Activated CD4-positive, alpha-beta T cell treated with anti-CD3 and anti-CD28 coated beads, Interleukin-2, amount 10 ng/mL, durations not matched to agents 24 days and 14 days (primary cell): ENCODE results near the gene SKAP1. TPM values are rescaled to one million over a fixed set of nuclear protein-coding genes. Genes with fewer than 3 reads are reported as not detected.

Experiments
- DNase-seq: peaks from one replicate; pipeline ENCODE4 v3.0.0; 2022
- H3K27ac Mint-ChIP-seq: one replicate; pipeline ENCODE4 v1.8.0; 2022; ENCODE audit warnings: mild to moderate bottlenecking, mixed read lengths
- H3K27me3 Mint-ChIP-seq: one replicate; pipeline ENCODE4 v1.8.0; 2022; ENCODE audit warnings: mixed read lengths
- H3K36me3 Mint-ChIP-seq: one replicate; pipeline ENCODE4 v1.8.0; 2022; ENCODE audit warnings: low read depth, mild to moderate bottlenecking, mixed read lengths
- H3K4me1 Mint-ChIP-seq: one replicate; pipeline ENCODE4 v1.8.0; 2021; ENCODE audit warnings: mixed read lengths
- H3K4me3 Mint-ChIP-seq: one replicate; pipeline ENCODE4 v1.8.0; 2022; ENCODE audit warnings: mild to moderate bottlenecking, moderate library complexity, mixed read lengths
- H3K9me3 Mint-ChIP-seq: one replicate; pipeline ENCODE4 v1.8.0; 2021; ENCODE audit warnings: mixed read lengths
- intact Hi-C: fragments of 100-400 bp; cut with micrococcal nuclease; formaldehyde crosslinking; loops from one replicate; pipeline ENCODE4 v1.15.1; 2023
- total RNA-seq: library from RNA; stranded (reverse); gene quantifications from 2 replicates; pipeline ENCODE4 v1.2.3, GENCODE V29; 2022

Gene SKAP1
- 59.3 and 63.1 TPM in 2 replicates for total RNA-seq

- intact Hi-C loops, result loop anchor here (1.0 to 5.0 kb wide), 5 partner anchors 8 to 112 kb away; no protein-coding TSS in a partner anchor
- Mint-ChIP-seq H3K27ac (peak within 1 kb of the TSS; percentile 99), H3K9me3 (no peaks in the 10 kb centered on the region), H3K4me1 (peaks cover 64% of the 10 kb centered on the region), H3K27me3 (no peaks in the 10 kb centered on the region), H3K36me3 (peaks cover 13% of the 10 kb centered on the region), H3K4me3 (peak within 1 kb of the TSS; percentile 99)
- peak; percentile 93 for DNase-seq
These were observed at the start of gene SKAP1 for GRCh38 chr17:48429638-48430586. SKAP1 (minus strand) TSS chr17:48430214.

GRCh38 chr17:48479014-48479402 is 49.0 kb upstream of the SKAP1 start:
- no peak for DNase-seq
- H3K4me1 Mint-ChIP-seq, result peaks cover 32% of the 10 kb centered on the region
- intact Hi-C loops, result no loop called here
- H3K27ac Mint-ChIP-seq, result peak overlapping the region; percentile 66
- no peaks in the 10 kb centered on the region for H3K9me3 Mint-ChIP-seq
- H3K36me3 Mint-ChIP-seq, result no peaks in the 10 kb centered on the region
- peaks cover 4% of the 10 kb centered on the region for H3K27me3 Mint-ChIP-seq
- H3K4me3 Mint-ChIP-seq, result no peak overlapping the region

GRCh38 chr17:48478224-48479013 is 48.4 kb upstream of the SKAP1 start:
- intact Hi-C loops, result no loop called here
- Mint-ChIP-seq H3K27ac (peak overlapping the region; percentile 66), H3K4me3 (peak overlapping the region; percentile 3)

GRCh38 chr17:48477221-48477620 is 47.2 kb upstream of the SKAP1 start:
- no peak for DNase-seq
- intact Hi-C loops, result no loop called here
- Mint-ChIP-seq H3K4me3 (no peak overlapping the region), H3K27ac (peak overlapping the region; percentile 9), H3K36me3 (no peaks in the 10 kb centered on the region), H3K27me3 (peaks cover 4% of the 10 kb centered on the region), H3K9me3 (no peaks in the 10 kb centered on the region), H3K4me1 (peaks cover 15% of the 10 kb centered on the region)

More at GRCh38 chr17:48478224-48479013, 48.4 kb upstream of the SKAP1 start:
- Mint-ChIP-seq H3K27me3 (peaks cover 4% of the 10 kb centered on the region), H3K36me3 (no peaks in the 10 kb centered on the region), H3K9me3 (no peaks in the 10 kb centered on the region), H3K4me1 (peaks cover 26% of the 10 kb centered on the region)
- peak; percentile 80 for DNase-seq

GRCh38 chr17:48472411-48473281 is 42.6 kb upstream of the SKAP1 start:
- Mint-ChIP-seq H3K36me3 (no peaks in the 10 kb centered on the region), H3K27ac (no peak overlapping the region), H3K27me3 (peaks cover 16% of the 10 kb centered on the region), H3K4me3 (no peak overlapping the region), H3K9me3 (no peaks in the 10 kb centered on the region), H3K4me1 (peaks cover 11% of the 10 kb centered on the region)
- no peak for DNase-seq
- intact Hi-C loops, result no loop called here

- peaks cover 16% of the 10 kb centered on the region for H3K27me3 Mint-ChIP-seq
- H3K4me3 Mint-ChIP-seq, result no peak overlapping the region
- no peak overlapping the region for H3K27ac Mint-ChIP-seq
- H3K36me3 Mint-ChIP-seq, result no peaks in the 10 kb centered on the region
- H3K9me3 Mint-ChIP-seq, result no peaks in the 10 kb centered on the region
- peaks cover 9% of the 10 kb centered on the region for H3K4me1 Mint-ChIP-seq
- DNase-seq, result no peak
- intact Hi-C loops, result no loop called here
These were observed 41.9 kb upstream of the SKAP1 start for GRCh38 chr17:48471817-48472410.

GRCh38 chr17:48470388-48471034 is 40.5 kb upstream of the SKAP1 start:
- no peak for DNase-seq
- intact Hi-C loops, result no loop called here
- no peaks in the 10 kb centered on the region for H3K36me3 Mint-ChIP-seq
- no peak overlapping the region for H3K27ac Mint-ChIP-seq
- no peak overlapping the region for H3K4me3 Mint-ChIP-seq
- H3K9me3 Mint-ChIP-seq, result no peaks in the 10 kb centered on the region
- peaks cover 14% of the 10 kb centered on the region for H3K27me3 Mint-ChIP-seq
- H3K4me1 Mint-ChIP-seq, result peaks cover 7% of the 10 kb centered on the region

GRCh38 chr17:48469227-48469626 is 39.2 kb upstream of the SKAP1 start:
- H3K36me3 Mint-ChIP-seq, result no peaks in the 10 kb centered on the region
- H3K27ac Mint-ChIP-seq, result no peak overlapping the region
- peaks cover 8% of the 10 kb centered on the region for H3K4me1 Mint-ChIP-seq
- no peak for DNase-seq
- no peak overlapping the region for H3K4me3 Mint-ChIP-seq
- H3K9me3 Mint-ChIP-seq, result no peaks in the 10 kb centered on the region
- H3K27me3 Mint-ChIP-seq, result peaks cover 14% of the 10 kb centered on the region
- intact Hi-C loops, result no loop called here

- Mint-ChIP-seq H3K27me3 (peaks cover 17% of the 10 kb centered on the region), H3K36me3 (no peaks in the 10 kb centered on the region), H3K27ac (no peak overlapping the region), H3K9me3 (no peaks in the 10 kb centered on the region), H3K4me3 (no peak overlapping the region), H3K4me1 (peaks cover 9% of the 10 kb centered on the region)
- intact Hi-C loops, result no loop called here
- DNase-seq, result no peak
These were observed 38.3 kb upstream of the SKAP1 start for GRCh38 chr17:48468299-48468698.

- H3K4me1 Mint-ChIP-seq, result peaks cover 4% of the 10 kb centered on the region
- H3K27ac Mint-ChIP-seq, result no peak overlapping the region
- no peaks in the 10 kb centered on the region for H3K36me3 Mint-ChIP-seq
- peaks cover 14% of the 10 kb centered on the region for H3K27me3 Mint-ChIP-seq
- intact Hi-C loops, result no loop called here
- DNase-seq, result no peak
- H3K9me3 Mint-ChIP-seq, result no peaks in the 10 kb centered on the region
- H3K4me3 Mint-ChIP-seq, result no peak overlapping the region
These were observed 35.9 kb upstream of the SKAP1 start for GRCh38 chr17:48465884-48466283.

GRCh38 chr17:48463526-48463925 is 33.5 kb upstream of the SKAP1 start:
- Mint-ChIP-seq H3K27ac (no peak overlapping the region), H3K4me1 (peaks cover 9% of the 10 kb centered on the region), H3K4me3 (no peak overlapping the region), H3K36me3 (no peaks in the 10 kb centered on the region), H3K27me3 (peaks cover 6% of the 10 kb centered on the region), H3K9me3 (no peaks in the 10 kb centered on the region)
- intact Hi-C loops, result no loop called here
- DNase-seq, result no peak

- no peak for DNase-seq
- Mint-ChIP-seq H3K36me3 (no peaks in the 10 kb centered on the region), H3K4me1 (peaks cover 11% of the 10 kb centered on the region), H3K27ac (no peak overlapping the region), H3K27me3 (peaks cover 6% of the 10 kb centered on the region), H3K9me3 (no peaks in the 10 kb centered on the region), H3K4me3 (no peak overlapping the region)
- intact Hi-C loops, result no loop called here
These were observed 32.9 kb upstream of the SKAP1 start for GRCh38 chr17:48462946-48463345.

GRCh38 chr17:48460052-48460451 is 30.0 kb upstream of the SKAP1 start:
- Mint-ChIP-seq H3K4me3 (no peak overlapping the region), H3K27ac (no peak overlapping the region), H3K4me1 (peaks cover 34% of the 10 kb centered on the region), H3K9me3 (no peaks in the 10 kb centered on the region), H3K36me3 (no peaks in the 10 kb centered on the region), H3K27me3 (peaks cover 3% of the 10 kb centered on the region)
- no peak for DNase-seq
- intact Hi-C loops, result no loop called here
